Stimulated activated CD4-positive, alpha-beta T cell treated with anti-CD3 and anti-CD28 coated beads, TNF-alpha, amount 100 ng/mL, for 24 hours (primary cell): ENCODE measurements around the gene RHOA.
A peak's percentile ranks its signal among the peaks of the same experiment; 100 is the strongest.
"Not testable (repeated sequence)": the region's sequence is repeated elsewhere in the genome, so short reads cannot be mapped to it uniquely, and the experiment has no call there.

Experiments
- DNase-seq, 3 experiments: peaks; one replicate each; pipeline ENCODE4 v3.0.0-alpha.2; 2020; ENCODE audit warnings: low read depth in 3 of 3

Gene RHOA

DNA sequence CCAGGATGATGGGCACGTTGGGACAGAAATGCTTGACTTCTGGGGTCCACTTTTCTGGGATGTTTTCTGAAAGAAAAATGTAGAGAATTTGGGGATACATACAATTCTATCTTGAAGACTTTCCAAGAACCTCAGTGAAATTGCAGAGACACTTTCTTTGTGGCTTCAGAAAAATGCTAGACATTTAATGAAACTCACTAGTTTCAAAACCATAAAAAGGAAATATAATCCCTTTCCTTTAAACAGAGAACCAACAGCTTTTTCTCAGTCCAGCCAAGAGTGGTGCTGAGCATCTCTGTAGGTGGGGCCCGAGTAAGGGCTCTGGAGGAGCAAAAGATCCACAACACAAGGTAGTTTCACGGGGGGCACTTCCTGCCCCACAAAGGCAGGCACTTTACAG, 49.2 kb downstream of the RHOA start:
- DNase-seq = no peak

DNA sequence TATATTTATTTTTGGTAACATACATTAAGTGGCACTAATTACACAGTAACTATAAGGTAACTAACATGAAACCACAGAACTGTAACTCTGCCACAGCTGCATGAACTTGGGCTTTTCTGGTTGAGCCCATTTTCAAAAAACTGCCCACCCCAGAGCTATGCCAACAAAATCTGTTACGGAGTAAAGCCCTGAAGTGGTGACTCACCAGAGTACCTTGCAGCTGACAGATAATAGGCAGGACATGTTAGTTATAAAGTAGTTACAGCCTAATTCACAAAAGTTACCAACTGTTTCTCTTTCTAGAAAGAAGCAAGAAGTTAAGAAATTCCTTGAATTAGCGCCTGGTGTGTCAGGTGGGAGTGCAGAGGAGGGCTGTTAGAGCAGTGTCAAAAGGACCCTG, 52.2 kb downstream of the RHOA start:
- no peak for DNase-seq

DNA sequence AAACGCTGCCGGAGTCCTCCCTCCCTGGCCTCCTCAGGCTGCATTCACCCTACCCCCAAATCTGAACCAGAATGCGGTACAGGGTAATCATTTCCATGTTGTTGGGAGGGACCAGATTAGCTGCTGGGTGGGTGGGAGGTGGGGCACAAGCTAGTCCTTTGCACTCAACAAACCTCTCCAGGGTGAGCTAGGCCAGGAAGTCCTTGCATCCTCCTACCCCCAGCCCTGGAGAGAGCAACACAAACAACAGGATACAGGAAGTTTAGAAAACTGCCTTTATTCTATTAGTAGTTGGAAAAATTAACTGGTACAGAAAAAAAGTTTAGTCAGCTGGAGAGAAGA, 52.9 kb downstream of the RHOA start:
- DNase-seq = no peak

DNA sequence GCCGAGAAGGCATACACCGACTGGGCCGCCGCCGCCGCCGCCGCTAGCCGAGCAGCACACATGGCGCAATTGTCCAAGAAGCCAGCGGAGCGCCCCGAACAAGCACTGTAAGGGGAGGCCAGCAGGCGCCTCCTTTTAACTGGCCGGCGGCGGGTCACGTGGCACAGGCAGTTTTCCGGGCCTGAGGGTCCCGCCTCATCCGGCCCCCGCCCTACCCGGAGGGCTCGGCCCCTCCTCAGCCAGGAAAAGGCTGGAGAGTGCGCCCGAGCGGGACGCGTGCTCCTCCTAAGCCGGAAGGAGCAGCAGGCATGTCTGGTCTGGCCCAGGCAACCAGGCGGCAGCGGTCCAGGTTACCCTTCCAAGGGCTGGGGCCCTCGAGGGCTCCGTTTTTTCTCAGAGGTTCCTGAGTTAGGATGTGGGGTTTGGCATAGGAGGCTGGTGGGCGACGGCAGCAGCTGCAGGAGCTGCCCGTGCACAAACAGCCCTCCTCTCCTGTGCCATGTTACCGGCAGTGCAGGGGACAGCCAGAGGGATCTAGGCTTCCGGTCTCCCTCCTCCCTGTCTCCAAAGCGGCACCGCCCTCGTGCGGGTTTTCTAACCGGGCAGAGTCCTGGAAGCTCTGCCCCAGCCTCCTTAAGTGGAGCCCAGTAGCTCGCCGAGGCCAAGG, 53.4 kb downstream of the RHOA start, which contains the start of gene GPX1:
TSS of gene GPX1 (minus strand) at position 137 of the 667 bp plus-strand sequence. CDS start at position 62, 75 bp downstream.
- peak; percentile 60 to 92 (median 72) for DNase-seq

- DNase-seq = peak in 1 of 3 experiments; percentile 49
Observed at GRCh38 chr3:49357443-49358216, 54.1 kb downstream of the RHOA start.

- DNase-seq = not testable (repeated sequence)
Observed at GRCh38 chr3:49357095-49357442, 54.7 kb downstream of the RHOA start.

- DNase-seq = no peak
Observed at GRCh38 chr3:49352890-49353421, 58.8 kb downstream of the RHOA start.

- DNase-seq = no peak
Observed at GRCh38 chr3:49352281-49352680, 59.5 kb downstream of the RHOA start.

DNA sequence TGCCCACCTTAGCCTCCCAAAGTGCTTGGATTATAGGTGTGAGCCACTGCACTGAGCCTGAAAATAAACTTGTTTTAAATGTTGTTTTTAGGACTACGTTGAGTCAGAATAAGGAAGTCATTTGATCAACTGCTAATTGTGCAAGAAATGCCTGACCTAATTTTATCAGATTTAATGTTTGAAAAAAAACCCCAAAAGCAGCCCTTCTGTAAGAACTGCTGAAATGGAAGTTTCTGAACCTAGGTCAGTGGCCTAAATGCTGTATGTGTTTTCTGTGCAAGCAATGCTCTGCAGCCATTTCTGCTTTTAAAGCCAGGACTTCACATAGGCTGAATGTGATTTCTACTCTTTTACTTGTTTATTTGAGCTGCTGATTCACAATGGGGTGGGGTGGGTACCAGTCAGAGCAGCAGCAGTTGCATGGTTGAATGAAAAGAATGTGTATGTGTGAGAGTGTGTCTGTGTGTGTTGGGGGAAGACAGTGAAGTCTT, 60.2 kb downstream of the RHOA start:
- DNase-seq = no peak

GRCh38 chr3:49349348-49350114, 62.2 kb downstream of the RHOA start:
- no peak for DNase-seq

- DNase-seq = not testable (repeated sequence)
Observed at GRCh38 chr3:49348361-49348760, 63.4 kb downstream of the RHOA start.

DNA sequence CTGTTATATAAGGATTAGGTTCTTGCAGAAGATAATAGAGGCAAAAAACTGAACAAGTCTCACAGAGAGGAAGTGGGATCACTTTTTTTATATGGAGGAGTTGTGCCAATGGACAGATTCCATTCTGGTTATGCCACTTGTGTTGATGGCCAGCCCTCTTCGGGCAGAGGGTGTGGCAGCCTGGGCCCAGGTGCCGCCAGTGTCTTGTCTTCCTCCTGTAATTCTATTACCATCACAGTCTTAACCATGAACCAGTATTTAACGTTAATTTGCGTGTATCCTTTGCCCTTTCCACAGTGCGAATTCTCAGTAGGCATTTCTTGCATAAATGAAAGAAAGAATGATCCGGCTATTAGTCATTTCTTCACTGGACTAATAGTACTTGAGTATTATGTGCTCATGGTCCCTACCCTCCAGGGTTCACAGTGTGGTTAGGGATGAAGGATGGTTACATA, 65.0 kb downstream of the RHOA start:
- no peak for DNase-seq

- no peak for DNase-seq
Observed at GRCh38 chr3:49343163-49343562, 68.6 kb downstream of the RHOA start.

GRCh38 chr3:49341996-49342395, 69.8 kb downstream of the RHOA start:
- DNase-seq = no peak

DNA sequence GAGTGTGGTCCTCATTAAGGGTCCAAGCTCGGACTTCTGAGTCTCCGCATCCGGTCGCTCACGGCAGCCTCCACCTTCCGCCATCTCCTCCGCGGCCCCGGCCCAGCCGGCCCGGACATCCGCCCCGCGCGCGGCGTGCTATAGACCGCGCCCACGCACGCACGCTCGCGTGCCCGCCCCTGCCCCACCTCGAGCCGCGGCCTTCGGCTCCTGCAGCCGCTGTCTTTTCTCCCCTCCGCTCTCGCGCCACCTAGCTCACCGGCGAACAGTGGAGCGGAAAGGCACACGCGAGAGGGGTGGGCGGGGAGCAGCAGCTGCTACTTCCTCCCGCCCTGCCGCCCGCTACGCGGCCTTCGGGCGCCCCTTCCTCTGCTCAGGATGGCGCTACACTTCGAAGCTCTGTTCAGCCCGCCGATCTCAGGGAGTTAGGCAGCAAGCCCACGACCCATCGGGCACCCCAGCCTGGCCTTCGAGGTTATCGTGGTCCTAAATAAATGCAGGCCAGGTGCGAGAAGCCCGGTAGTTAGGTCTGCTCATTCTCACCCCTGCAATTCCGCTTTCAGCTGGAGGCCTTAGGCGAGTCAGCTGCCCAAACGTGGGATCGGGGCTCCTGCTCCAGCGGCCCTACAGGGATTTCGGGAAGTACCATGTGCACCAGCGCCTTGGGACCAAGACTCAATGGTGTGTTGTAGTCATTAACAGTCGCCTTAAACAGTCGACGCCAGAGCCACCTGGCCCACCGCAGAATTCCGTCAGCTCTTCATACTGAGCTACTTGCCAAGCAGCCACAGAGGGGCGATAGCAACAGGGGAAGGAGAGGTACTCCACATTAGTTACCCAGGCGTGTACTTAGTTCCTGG, 71.6 kb downstream of the RHOA start, which contains the start of gene USP4:
TSS of gene USP4 (minus strand) at position 113 of the 860 bp plus-strand sequence. CDS start at position 84, 29 bp downstream.
- peak; percentile 88 to 94 (median 89) for DNase-seq

DNA sequence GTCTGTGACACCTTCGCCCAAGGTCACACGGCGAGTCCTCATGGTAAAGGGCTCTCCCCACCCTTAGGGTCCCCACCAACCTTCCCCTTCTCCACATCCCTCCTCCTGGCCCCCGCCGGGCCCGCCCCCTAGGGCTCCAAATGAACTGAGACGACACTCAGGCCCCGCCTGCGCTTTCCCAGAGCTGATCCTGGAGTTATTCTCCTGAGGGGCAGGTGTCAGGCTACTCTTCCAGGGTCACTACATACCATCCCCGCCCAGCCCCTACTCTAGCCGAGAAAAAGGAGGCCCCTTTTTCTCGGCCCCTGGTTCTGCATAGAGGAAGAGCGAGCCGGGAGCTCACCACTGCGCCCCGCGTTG, 72.2 kb downstream of the RHOA start:
- DNase-seq = no peak

DNA sequence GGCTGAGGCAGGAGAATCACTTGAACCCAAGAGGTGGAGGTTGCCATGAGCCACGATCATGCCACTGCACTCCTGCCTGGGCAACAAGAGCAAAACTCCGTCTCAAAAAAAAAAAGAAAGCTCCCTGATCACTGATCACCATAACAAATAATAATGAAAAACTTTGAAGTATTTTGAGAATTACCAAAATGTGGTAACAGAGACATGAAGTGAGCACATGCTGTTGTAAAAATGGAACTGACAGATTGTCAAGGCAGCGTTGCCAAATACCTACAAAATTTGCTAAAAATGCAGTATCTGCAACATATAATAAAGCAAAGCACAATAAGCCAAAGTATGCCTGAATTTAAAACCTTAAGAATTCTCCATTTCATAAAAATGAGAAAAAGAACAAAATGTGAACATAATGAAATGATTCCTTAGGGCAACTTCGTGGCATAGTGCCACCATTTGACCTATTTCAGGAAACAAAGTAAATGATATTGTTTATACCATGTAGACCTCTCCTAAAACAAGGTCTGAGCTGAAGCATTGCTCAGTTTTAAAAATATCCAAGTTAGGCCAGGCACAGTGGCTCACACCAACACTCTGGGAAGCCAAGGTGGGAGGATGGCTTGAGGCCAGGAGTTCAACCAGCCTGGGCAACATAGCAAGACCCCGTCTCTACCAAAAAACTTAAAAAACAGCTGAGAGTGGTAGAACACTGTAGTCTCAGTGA, 77.7 kb downstream of the RHOA start:
- DNase-seq = no peak

DNA sequence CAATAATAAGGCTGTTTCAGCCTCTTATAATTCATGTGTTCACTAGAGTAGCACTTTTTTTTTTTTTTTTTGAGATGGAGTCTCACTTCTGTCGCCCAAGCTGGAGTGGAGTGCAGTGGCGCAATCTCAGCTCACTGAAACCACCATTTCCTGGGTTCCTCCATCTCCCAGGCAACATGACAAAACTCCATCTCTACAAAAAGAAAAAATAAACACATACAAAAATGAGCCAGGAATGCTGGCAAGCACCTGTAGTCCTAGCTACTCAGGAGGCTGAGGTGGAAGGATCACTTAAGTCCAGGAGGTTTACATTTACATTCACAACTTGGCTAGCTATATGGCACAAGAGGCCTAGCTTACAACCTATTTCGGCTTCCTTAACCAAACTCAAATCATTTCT, 78.7 kb downstream of the RHOA start:
- no peak for DNase-seq

DNA sequence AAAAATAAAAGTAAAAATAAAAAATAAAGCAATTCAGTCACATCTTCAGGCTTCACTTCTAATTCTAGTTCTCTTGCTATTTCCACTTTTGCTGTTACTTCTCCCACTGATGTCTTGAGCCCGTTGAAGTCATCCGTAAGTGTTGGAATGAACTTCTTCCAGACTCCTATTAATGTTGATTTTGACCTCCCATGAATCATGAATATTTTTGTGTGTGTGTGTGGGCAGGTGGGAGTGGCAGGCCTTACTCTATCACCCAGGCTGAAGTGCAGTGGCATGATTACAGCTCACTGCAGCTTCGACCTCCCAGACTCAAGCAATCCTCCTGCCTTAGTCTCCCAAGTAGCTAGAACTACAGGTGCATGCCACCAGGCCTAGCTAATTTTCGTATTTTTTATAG, 82.6 kb downstream of the RHOA start:
- no peak for DNase-seq

GRCh38 chr3:49328350-49328749, 83.4 kb downstream of the RHOA start:
- not testable (repeated sequence) for DNase-seq
